HG03460 (cell line): ENCODE data around the gene KCTD7.
"Not testable (repeated sequence)": the region's sequence is repeated elsewhere in the genome, so short reads cannot be mapped to it uniquely, and the experiment has no call there.

Experiments
- ATAC-seq: cut with Tn5 transposase; IDR thresholded peaks from one replicate; pipeline ENCODE4 v1.9.1; 2021; ENCODE audit not compliant: unreplicated experiment

Gene KCTD7

DNA sequence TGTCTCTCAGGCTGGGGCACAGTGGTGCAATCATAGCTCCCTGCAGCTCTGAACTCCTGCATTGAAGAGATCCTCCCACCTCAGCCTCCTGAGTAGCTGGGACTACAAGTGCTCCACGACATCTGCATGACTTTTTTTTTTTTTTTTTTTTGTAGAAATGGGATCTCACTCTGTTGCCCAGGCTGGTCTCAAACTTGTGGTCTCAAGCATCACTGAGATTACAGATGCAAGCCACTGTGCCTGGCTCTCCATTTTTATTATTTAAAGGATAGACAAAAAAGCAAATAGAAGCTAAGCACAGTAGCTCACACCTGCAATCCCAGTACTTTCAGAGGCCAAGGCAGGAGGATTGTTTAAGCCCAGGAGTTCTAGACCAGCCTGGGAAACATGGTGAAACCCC, 13.0 kb upstream of the KCTD7 start:
- ATAC-seq = no peak

DNA sequence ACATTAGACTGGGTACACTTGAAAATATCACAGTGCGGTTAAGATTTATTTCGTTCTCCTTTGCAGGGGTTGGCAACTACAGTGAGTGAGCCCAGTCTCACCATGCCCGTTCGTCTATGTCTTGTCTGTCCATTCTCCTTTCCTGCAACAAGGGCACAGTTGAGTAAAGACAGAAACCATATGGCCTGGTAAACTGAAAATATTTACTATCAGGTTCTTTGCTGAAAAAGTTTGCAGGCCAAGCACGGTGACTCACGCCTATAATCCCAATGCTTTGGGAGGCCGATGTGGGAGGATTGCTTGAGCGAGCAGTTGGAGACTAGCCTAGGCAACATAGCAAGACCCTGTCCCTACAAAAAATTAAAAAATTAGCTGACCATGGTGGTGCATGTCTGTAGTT, 11.4 kb upstream of the KCTD7 start:
- ATAC-seq = no peak

DNA sequence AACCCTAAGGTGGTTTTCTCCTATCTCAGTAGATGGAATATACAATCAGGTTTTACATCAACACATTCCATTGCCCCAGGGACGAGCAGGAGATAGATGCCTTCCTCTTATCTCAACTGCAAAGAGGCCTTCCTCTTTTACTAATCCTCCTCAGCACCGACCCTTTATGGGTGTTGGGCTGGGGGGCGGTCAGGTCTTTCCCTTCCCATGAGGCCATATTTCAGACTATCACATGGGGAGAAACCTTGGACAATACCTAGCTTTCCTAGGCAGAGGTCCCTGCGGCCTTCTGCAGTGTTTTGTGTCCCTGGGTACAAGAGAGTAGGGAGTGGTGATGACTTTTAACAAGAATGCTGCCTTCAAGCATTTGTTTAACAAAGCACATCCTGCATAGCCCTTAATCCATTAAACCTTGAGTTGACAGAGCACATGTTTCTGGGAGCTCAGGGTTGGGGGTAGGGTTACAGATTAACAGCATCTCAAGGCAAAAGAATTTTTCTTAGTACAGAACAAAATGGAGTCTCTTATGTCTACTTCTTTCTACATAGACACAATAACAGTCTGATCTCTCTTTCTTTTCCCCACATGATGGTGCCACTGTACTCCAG, 9.2 kb upstream of the KCTD7 start:
- not testable (repeated sequence) for ATAC-seq

DNA sequence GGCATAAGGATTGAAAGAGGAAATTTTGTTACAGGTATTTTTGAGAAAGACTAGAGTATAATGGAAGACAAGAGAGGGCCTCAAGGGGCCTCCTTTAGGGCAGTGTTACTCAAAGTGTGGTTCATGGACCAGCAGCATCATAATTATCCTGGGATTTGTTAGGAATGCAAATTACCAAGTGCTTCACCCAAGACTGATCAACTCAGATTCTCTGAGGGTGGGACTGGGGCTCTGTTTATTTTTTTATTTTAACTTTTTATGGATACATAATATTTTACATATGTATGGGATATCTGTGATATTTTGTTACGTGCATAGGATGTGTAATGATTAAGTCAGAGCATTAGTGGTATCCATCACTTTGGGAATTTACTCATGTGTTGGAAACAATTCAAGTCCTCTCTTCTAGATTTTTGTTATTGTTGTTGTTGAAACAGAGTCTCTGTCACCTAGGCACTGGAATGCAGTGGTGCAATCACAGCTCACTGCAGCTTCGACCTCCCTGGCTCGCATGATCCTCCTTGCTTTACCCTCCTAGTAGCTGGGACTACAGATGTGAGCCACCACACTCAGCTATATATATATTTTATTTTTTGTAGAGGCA, 2.2 kb upstream of the KCTD7 start:
- ATAC-seq = no peak

DNA sequence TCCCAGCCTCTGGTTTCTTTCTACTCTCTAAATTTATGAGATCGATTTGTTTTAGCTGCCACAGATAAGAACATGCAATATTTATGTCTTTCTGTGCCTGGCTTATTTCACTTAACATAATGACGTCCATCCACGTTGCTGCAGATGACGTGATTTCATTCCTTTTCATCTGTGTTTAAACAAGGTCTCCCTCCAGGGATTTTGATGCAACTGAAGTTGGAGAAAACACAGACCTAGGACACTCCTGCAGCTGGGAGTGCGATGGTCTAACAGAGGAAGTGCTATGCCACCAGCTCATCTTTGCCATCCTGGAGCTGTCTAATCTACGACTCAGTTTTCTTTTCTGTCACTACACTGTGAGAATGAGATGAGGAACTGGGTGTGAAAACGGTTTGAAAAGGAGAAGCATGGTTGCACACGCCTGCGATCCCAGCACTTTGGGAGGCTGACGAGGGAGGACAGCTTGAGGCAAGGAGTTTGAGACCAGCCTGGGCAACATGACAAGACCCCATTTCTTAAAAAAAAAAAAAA, 1.5 kb upstream of the KCTD7 start:
- no peak for ATAC-seq

DNA sequence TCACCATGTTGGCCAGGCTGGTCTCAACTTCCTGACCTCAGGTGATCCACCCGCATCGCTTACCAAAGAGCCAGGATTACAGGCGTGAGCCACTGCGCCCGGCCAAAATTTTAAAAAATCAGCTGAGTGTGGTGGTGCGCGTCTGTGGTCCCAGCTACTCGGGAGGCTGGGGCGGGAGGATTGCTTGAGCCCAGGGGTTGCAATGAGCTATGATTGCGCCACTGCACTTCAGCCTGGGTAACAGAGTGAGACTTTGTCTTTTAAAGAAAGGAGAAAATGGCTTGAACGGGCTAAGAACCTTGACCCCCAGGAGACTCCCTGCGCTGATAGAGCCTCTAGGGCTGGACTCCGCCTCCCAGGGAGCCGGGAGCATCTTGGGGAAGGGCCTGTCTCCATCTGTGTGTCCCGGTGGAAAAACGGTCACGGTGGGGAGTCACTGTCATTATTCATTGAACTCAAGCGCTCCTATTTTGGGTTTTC, 760 bp upstream of the KCTD7 start:
- ATAC-seq = peak; percentile 2

DNA sequence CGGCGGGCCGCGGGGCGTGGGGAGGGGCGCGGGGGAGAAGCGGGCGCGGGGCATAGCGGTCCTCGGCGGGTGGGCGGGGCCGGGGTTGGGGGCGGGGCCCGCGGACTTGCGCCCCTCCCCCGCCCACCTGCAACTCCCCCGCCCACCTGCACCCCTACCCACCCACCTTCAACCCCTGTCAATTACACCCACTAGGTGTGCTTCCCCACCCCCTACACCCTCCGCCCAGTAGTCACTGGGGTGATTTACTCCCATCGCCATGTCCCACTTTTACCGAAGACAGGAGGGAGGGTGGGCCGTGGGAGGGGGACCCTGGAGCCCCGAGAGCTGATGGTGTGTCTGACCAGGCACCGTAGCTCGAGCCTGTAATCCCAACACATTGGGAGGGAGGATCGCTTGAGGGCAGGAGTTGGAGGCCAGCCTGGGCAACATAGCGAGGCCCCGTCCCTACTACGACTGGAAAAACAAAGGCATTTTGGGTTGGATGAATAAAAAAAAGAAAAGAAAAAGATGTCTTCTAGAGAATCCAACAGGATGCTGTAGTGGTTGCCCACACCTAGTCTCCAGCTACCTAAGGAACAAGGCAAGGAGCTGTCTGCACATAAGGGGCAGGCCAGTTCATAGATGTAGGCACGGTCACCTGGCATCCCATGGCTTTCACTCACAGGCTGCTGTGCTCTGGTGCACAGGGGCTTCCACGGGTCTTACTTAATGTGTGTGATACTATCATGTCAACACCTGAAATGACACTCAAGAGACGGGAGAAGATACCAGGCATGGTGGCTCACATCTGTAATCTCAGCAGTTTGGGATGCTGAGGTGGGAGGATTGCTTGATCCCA, 761 bp downstream of the KCTD7 start:
- peak; percentile 7 for ATAC-seq

DNA sequence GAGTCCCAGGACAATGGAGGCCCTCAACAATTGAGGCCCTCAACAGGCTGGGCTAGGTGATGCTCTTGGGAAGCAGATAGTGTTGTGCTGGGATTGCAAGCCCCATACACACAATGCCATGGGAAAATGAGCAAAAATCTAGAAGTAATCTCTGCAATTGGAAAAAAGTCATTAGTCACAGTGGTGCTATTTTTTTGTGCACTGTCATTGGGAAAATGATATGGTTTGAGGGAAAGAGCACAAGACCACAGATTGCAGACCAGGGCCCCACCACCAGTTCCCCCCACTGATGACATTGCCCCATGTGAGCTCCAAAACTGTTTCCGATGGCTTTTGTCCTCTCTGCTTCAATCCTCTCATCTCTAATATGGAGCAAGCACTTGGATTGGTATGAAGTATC, 1.9 kb downstream of the KCTD7 start:
- no peak for ATAC-seq

DNA sequence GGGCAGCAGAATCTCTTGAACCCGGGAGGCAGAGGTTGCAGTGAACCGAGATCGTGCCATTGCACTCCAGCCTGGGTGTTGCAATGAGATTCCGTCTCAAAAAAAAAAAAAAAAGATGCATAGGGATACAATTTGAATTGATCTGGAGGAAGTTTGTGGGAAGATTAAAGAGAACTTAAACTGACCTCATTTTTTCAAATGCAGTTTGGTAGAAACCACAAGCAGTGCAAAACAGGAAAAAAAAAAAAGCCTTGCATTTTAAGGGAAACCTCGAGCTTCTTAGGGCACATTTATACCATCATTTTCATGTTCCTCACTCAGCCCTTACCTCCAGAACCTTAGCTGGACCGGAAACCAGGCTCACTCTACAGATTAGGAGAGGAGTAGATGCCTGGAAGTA, 2.8 kb downstream of the KCTD7 start:
- no peak for ATAC-seq

DNA sequence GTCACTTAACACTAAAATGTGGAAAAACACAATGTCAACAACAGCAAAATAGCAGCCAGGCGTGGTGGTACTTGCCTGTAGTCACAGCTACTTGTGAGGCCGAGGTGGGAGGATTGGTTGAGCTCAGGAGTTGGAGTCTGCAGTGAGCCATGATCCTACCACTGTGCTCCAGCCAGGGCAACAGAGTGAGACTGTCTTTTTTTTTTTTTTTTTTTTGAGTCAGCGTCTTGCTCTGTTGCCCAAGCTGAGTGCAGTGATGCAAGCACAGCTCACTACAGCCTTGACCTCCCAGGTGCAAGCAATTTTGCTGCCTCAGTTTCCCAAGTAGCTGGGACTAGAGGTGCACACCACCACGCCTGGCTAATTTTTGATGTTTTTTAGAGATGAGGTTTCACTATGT, 6.1 kb downstream of the KCTD7 start:
- no peak for ATAC-seq

DNA sequence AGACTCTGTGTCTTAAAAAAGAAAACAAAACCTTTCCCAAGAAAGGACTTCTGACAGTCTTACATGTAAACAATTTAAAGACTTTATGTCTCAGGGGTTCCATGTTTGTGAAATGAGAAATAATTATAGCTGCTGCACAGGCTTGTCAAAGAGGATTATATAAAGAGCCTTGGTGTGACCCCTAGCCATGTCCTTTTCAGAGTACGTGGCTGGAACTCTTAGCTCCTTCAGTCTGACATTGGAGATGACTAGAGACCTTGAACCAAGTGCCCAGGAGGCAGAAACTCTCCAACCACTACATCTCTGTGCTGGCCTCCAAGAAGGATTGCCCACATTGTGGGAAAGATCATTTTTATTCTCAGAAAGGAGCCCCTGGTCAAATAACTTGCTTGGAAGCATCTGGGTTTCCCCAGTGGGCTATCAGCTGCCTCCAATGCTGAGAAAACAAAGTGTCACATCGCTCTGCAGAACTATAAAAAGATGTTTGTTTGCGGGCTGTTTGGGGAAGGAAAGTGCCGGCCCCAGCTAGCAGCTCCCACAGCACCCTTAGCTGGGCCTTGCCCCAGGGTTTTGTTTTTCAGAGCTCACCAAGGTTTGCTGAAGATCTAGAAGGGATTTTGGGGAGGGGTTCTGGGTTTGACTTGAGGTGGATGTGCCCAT, 6.8 kb downstream of the KCTD7 start:
- not testable (repeated sequence) for ATAC-seq

DNA sequence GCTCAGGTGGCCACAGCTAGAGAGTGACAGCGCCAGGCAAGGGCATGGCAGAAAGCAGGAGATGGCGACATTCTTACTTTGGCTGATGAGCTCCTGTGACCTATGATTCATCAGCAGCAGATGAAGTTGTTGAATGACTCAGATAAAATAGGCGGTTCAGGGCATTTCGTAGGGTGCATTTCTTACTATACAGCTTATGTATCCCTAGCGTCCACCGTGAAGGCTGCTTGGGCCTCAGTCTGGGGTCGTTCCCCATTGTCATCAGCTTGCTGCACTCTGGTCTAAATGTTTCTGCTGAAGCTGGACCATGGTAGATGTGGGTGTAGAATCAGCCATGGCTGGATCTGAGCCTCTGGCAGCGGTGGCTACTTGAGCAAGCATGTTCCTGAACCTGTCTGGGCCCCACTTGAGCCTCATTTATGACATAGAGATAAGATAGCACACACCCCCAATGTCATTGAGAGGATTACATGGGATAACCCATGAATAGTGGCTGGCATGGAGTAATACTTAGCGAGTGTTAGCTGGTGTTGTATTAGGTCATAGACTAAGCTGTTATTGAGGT, 7.4 kb downstream of the KCTD7 start:
- not testable (repeated sequence) for ATAC-seq

DNA sequence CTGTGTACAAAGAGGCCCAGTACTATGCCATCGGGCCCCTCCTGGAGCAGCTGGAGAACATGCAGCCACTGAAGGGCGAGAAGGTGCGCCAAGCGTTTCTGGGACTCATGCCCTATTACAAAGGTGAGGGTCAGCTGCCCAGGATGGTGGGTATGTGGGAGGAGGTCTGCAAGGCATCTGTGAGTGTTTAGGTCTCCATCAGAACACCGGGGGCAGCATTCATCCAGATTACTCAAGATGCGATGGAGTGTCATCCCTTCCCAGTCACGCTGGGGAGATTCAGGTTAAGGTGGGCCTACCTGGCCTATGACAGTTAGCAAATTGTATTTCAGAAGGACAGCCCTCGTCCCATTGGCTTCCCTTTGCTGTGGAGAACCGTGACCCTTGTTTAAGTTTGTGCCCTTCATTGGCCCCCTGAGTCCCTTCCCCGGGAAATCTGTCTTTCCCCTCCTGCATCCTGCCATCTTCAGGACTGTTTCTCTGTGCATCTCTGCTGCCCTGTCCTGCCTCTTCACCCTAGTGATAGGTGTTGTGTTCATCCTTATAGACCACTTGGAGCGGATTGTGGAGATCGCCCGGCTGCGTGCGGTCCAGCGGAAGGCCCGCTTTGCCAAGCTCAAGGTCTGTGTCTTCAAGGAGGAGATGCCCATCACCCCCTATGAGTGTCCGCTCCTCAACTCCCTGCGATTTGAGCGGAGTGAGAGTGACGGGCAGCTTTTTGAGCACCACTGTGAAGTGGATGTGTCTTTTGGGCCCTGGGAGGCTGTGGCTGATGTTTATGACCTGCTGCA, 9.8 kb downstream of the KCTD7 start:
- no peak for ATAC-seq

DNA sequence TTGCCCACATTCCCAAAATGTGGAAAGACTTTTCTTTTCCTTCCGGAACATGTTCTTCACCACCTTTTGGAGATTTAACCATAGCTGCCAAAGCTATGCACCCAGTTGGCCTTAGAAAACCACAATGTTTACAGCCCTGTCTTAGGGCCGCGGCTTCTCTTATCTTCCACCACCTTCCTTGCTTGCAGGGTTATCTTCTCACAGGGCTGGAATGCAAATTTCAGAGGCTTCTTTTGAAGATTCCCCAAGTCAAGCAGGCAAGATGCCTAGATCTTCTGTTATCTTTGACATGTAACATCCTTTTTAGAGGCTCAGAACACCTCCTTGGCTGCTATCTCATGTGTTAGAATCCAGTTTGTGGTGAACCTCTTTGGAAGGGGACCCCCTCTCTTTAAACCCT, 11.1 kb downstream of the KCTD7 start:
- no peak for ATAC-seq

DNA sequence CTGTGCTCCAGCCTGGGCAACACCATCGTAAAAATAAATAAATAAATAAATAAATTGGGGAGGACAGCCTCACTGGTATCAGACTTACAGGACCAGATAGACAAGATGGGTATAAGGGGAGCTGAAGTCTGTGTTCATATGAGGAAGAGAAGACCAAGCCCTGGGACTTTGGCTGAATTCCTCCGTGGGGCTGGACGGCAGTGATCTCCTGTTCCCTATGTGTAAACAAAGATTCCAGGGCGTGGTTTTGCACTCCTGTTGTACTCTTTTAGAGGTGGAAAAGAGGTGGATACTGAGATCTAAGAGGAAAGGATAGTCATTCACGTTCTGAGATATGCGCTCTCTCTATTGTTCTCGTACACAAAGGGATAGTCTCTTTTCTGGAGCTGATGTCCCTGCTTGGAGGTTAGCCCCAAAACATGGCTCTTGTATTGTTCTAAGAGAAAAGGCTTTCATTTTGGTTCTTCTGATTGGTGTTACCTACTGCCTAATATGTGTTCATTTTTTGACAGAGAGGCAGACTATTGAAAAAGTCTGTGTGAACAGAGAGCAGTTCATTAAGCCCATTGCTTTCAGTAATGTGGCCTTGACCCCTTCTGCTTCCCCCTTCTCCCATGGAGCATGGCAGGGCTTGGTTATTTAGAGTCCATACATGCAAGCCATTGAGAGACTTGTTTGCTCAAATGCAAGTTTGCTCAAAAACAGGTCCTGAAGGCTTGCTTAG, 12.3 kb downstream of the KCTD7 start:
- ATAC-seq = no peak

DNA sequence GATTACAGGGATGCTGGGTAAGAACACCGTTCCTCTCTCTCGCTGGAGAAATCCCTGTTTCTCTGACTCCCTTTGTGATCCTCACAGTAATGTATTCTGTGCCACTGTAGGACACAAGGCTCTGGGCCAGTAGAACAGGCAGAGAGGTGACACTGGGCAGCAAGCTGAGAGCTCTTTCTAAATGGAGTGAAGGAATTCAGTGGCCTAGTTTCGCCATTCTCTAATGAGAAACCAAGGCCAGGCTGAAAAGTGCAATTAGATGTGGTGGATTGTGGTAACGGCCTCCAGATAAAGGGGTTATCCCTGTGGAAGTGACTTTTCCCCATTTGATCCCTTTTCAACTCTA, 12.8 kb downstream of the KCTD7 start:
- no peak for ATAC-seq

DNA sequence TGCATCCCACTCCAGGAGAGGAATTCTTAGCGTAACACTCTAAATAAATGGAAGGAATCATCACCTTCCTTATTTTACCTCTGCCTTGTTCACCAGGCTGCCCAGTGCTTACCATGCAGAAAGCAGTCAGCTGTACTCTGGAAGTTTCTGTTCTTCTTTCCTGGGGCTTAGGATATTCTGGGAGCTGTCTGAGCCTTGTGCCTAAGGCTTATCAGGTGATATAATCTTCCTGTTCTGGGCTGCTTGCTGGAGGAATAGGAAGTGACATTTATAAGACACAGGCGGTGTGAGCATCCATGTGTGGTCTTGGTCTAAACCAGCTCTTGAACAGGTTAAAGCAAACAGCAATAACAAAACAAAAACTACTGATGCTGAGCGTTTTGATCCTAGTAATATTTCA, 13.5 kb downstream of the KCTD7 start:
- ATAC-seq = no peak

DNA sequence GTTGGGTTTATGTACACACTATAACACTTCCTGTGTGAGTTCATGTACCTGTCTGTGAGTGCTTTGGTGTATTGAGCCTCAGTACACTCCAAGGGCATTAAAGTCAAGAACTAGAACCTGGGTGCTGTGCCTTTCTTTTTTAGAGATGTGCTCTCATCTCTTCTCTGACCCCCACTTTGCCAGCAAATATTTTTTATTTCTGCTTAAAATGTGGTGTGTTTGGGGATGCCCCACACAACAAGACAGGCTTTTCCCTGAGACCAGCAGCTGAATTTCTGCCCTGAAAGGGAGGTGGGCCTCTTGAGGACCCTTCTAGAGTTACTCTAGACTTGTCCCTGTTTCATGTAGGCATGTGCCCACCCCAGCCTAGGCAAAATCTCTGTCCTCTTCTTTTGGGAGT, 14.3 kb downstream of the KCTD7 start:
- no peak for ATAC-seq

DNA sequence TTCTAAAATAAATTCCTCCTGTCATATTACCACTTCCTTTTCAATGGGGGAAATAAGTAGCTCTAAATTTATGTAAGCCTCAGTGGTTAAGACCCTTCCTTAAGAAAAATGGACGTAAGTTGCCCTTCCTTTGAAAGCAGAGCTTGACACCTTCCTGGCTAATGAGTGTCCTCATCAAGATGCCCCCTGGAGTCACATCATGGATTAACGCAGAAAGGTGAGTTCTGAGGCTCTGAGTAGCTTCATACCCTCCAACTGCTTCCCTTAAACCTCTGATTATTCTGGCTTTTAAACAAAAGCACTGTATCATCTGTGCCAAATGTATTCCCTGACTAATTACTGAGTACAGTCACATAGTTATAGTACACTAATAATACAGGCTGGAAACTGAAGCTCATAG, 14.7 kb downstream of the KCTD7 start:
- ATAC-seq = no peak

DNA sequence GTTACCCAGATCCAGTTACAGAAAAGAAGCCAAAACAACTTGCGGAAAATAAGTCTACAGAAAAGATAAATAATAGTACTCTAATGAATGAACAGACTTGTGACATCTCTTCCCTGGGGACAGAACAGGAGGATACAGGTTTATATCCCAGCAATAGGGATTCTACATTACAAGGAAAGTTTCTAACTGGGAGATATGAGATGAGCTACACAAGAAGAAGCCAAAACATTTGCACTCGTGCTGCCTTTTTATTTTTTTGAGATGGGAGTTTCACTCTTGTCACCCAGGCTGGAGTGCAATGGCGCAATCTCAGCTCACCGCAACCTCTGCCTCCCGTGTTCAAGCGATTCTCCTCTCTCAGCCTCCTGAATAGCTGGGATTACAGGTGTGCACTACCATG, 22.3 kb downstream of the KCTD7 start:
- ATAC-seq = not testable (repeated sequence)
